GM23338 (cell line): ENCODE measurements around the gene RNF31. TPM values are rescaled to one million over a fixed set of nuclear protein-coding genes. Genes with fewer than 3 reads are reported as not detected.
A peak's percentile ranks its signal among the peaks of the same experiment; 100 is the strongest.

Experiments used
- ATAC-seq: fragments of 200-7000 bp; cut with Tn5 transposase; 3 replicates; pipeline ENCODE4 v1.9.1; 2020
- DNase-seq: peaks from one replicate; pipeline ENCODE4 v3.0.0-alpha.2; 2015; ENCODE audit warnings: low spot score
- H2AFZ ChIP-seq: fragments of 200-600 bp; sonication (generic); 2 replicates; pipeline ENCODE4 v1.8.0; 2016; ENCODE audit warnings: antibody characterized with exemption, mild to moderate bottlenecking, moderate library complexity
- H3F3A ChIP-seq: fragments of 200-600 bp; sonication (generic); replicated peaks from 2 replicates; pipeline ENCODE4 v1.8.0; 2017; ENCODE audit warnings: antibody characterized with exemption, mixed run types, low read depth
- H3K27ac ChIP-seq: fragments of 200-600 bp; sonication (generic); 2 replicates; pipeline ENCODE4 v1.6.1; 2016; ENCODE audit warnings: low read depth
- H3K27me3 ChIP-seq: fragments of 200-600 bp; sonication (generic); 2 replicates; pipeline ENCODE4 v1.8.0; 2016; ENCODE audit warnings: mild to moderate bottlenecking, mixed run types, moderate library complexity; ENCODE audit not compliant: insufficient read depth
- H3K36me3 ChIP-seq: fragments of 200-600 bp; sonication (generic); 2 replicates; pipeline ENCODE4 v1.8.0; 2016; ENCODE audit warnings: mild to moderate bottlenecking; ENCODE audit not compliant: insufficient read depth
- H3K4me1 ChIP-seq: fragments of 200-600 bp; sonication (generic); 2 replicates; pipeline ENCODE4 v1.8.0; 2016; ENCODE audit warnings: mild to moderate bottlenecking, moderate library complexity; ENCODE audit not compliant: insufficient read depth
- H3K4me2 ChIP-seq: fragments of 200-600 bp; sonication (generic); 2 replicates; pipeline ENCODE4 v1.7.1; 2017; ENCODE audit warnings: mixed run types
- H3K4me3 ChIP-seq: fragments of 200-600 bp; sonication (generic); 2 replicates; pipeline ENCODE4 v1.6.1; 2016; ENCODE audit warnings: mixed run types
- H3K79me2 ChIP-seq: fragments of 200-600 bp; sonication (generic); replicated peaks from 2 replicates; pipeline ENCODE4 v1.8.0; 2017; ENCODE audit warnings: mild to moderate bottlenecking; ENCODE audit not compliant: insufficient read depth
- H3K9me2 ChIP-seq: fragments of 200-600 bp; sonication (generic); 2 replicates; pipeline ENCODE4 v1.8.0; 2017; ENCODE audit not compliant: insufficient read depth
- H4K20me1 ChIP-seq: fragments of 200-600 bp; sonication (generic); replicated peaks from 2 replicates; pipeline ENCODE4 v1.8.0; 2017; ENCODE audit warnings: mild to moderate bottlenecking; ENCODE audit not compliant: insufficient read depth
- H3K27ac Mint-ChIP-seq: 2 replicates; pipeline ENCODE4 v1.8.0; 2020; ENCODE audit warnings: inconsistent platforms, mild to moderate bottlenecking, moderate library complexity, mixed read lengths
- H3K27me3 Mint-ChIP-seq: 3 replicates; pipeline ENCODE4 v1.8.0; 2022; ENCODE audit warnings: low read depth, mild to moderate bottlenecking, moderate library complexity, mixed read lengths, inconsistent platforms; ENCODE audit not compliant: insufficient read depth, poor library complexity
- H3K36me3 Mint-ChIP-seq: 3 replicates; pipeline ENCODE4 v1.8.0; 2021; ENCODE audit warnings: low read depth, mild to moderate bottlenecking, inconsistent platforms, moderate library complexity, mixed read lengths
- H3K4me1 Mint-ChIP-seq: 3 replicates; pipeline ENCODE4 v1.8.0; 2020; ENCODE audit warnings: mild to moderate bottlenecking, inconsistent platforms, mixed read lengths
- H3K4me3 Mint-ChIP-seq: 3 replicates; pipeline ENCODE4 v1.8.0; 2021; ENCODE audit warnings: moderate library complexity, mild to moderate bottlenecking, inconsistent platforms, mixed read lengths
- H3K9me3 Mint-ChIP-seq: 3 replicates; pipeline ENCODE4 v1.8.0; 2020; ENCODE audit warnings: moderate library complexity, mild to moderate bottlenecking, inconsistent platforms, mixed read lengths
- CREB1 ChIP-seq: fragments of 250-450 bp; sonication (Bioruptor Pico); IDR thresholded peaks from 2 replicates; pipeline ENCODE4 v1.5.0; 2020; ENCODE audit warnings: low read depth, mild to moderate bottlenecking, moderate library complexity
- JUNB ChIP-seq: IDR thresholded peaks from one replicate; pipeline ENCODE4 v1.6.1; 2016; ENCODE audit warnings: antibody characterized with exemption; ENCODE audit not compliant: unreplicated experiment
- NANOG ChIP-seq: IDR thresholded peaks from 2 replicates; pipeline ENCODE4 v1.6.1; 2016; ENCODE audit warnings: antibody characterized with exemption, borderline replicate concordance
- REST ChIP-seq: IDR thresholded peaks from one replicate; pipeline ENCODE4 v1.6.1; 2018; ENCODE audit warnings: antibody characterized with exemption; ENCODE audit not compliant: unreplicated experiment
- ZNF114 ChIP-seq: fragments of 250-450 bp; sonication (Bioruptor Pico); IDR thresholded peaks from 2 replicates; pipeline ENCODE4 v1.5.0; 2020; ENCODE audit warnings: mild to moderate bottlenecking, moderate library complexity
- ZNF331 ChIP-seq: fragments of 250-450 bp; sonication (Bioruptor Pico); IDR thresholded peaks from 2 replicates; pipeline ENCODE4 v1.5.0; 2020; ENCODE audit warnings: low read depth, mild to moderate bottlenecking, moderate library complexity
- ZNF462 ChIP-seq: fragments of 250-450 bp; sonication (Bioruptor Pico); IDR thresholded peaks from 2 replicates; pipeline ENCODE4 v1.5.0; 2020; ENCODE audit warnings: mild to moderate bottlenecking, moderate library complexity
- polyA plus RNA-seq: library from polyadenylated mRNA; unstranded; fragments of >200 nt; fragmentation: Nextera tagmentation; extraction: Ambion mirVana; gene quantifications from 2 replicates; pipeline ENCODE4 v1.2.1, GENCODE V29; 2016
- total RNA-seq: library from RNA; depleted of rRNA; stranded (reverse); fragments of >200 nt; shearing (Covaris generic); gene quantifications from 2 replicates; pipeline ENCODE4 v1.2.3, GENCODE V29; 2014

Gene RNF31
- total and polyA plus RNA-seq, 2 experiments from 2014 or later, result 54.8 to 87.4 TPM

GRCh38 chr14:24137529-24138395 lies 9.5 kb upstream of the RNF31 start:
- peaks cover 33% of the 10 kb centered on the region for H3F3A ChIP-seq
- H3K4me1 Mint-ChIP-seq, result peaks cover 38% of the 10 kb centered on the region
- H3K4me3 Mint-ChIP-seq, result peak overlapping the region; percentile 79
- ATAC-seq (no peak), DNase-seq (no peak)
- H3K4me2 ChIP-seq, result peak overlapping the region; percentile 87
- H2AFZ ChIP-seq, result no peak overlapping the region
- no peaks in the 10 kb centered on the region for H3K27me3 ChIP-seq
- no peak overlapping the region for H3K27ac Mint-ChIP-seq
- TF ChIP-seq NANOG (no peak), JUNB (no peak), ZNF114 (CRISPR knock-in tag) (no peak), CREB1 (CRISPR knock-in tag) (no peak)
- H3K36me3 Mint-ChIP-seq, result peaks cover 36% of the 10 kb centered on the region
- H4K20me1 ChIP-seq, result peaks cover 9% of the 10 kb centered on the region
- peaks cover 20% of the 10 kb centered on the region for H3K79me2 ChIP-seq
- no peaks in the 10 kb centered on the region for H3K9me3 Mint-ChIP-seq
- no peak overlapping the region for H3K4me3 ChIP-seq
- peaks cover 25% of the 10 kb centered on the region for H3K27me3 Mint-ChIP-seq
- no peaks in the 10 kb centered on the region for H3K9me2 ChIP-seq
- no peak overlapping the region for H3K27ac ChIP-seq
- peaks cover 25% of the 10 kb centered on the region for H3K4me1 ChIP-seq
- H3K36me3 ChIP-seq, result peaks cover 14% of the 10 kb centered on the region; the same call in 1 of the 2 replicates

- H3K4me3 ChIP-seq, result 0 out of 2 replicates have a peak overlapping the region, but pooled peaks have one; percentile 99
- H3K4me2 ChIP-seq, result no peak overlapping the region
- peaks cover 20% of the 10 kb centered on the region for H3K79me2 ChIP-seq
- peaks cover 38% of the 10 kb centered on the region for H3K4me1 Mint-ChIP-seq
- peak overlapping the region; percentile 99 for H3K4me3 Mint-ChIP-seq
- H3K27ac ChIP-seq, result no peak overlapping the region
- H3K9me3 Mint-ChIP-seq, result no peaks in the 10 kb centered on the region
- peaks cover 14% of the 10 kb centered on the region; the same call in 1 of the 2 replicates for H3K36me3 ChIP-seq
- ATAC-seq (no peak), DNase-seq (no peak)
- TF ChIP-seq CREB1 (CRISPR knock-in tag) (no peak), JUNB (no peak), ZNF331 (no peak), REST (no peak), ZNF114 (CRISPR knock-in tag) (no peak), ZNF462 (no peak)
- H3K36me3 Mint-ChIP-seq, result peaks cover 43% of the 10 kb centered on the region
- H4K20me1 ChIP-seq, result peaks cover 9% of the 10 kb centered on the region
- peaks cover 25% of the 10 kb centered on the region for H3K27me3 Mint-ChIP-seq
- peaks cover 25% of the 10 kb centered on the region for H3K4me1 ChIP-seq
- no peaks in the 10 kb centered on the region for H3K9me2 ChIP-seq
- no peak overlapping the region for H3K27ac Mint-ChIP-seq
- no peaks in the 10 kb centered on the region for H3K27me3 ChIP-seq
- peaks cover 39% of the 10 kb centered on the region for H3F3A ChIP-seq
- no peak overlapping the region for H2AFZ ChIP-seq
These were observed 8.7 kb upstream of the RNF31 start for GRCh38 chr14:24138396-24139271.
